ENCODE measurements around the gene KRTAP9-2.
"Not testable (repeated sequence)": the region's sequence is repeated elsewhere in the genome, so short reads cannot be mapped to it uniquely, and the experiment has no call there.

KRTAP9-2 gene

DNA sequence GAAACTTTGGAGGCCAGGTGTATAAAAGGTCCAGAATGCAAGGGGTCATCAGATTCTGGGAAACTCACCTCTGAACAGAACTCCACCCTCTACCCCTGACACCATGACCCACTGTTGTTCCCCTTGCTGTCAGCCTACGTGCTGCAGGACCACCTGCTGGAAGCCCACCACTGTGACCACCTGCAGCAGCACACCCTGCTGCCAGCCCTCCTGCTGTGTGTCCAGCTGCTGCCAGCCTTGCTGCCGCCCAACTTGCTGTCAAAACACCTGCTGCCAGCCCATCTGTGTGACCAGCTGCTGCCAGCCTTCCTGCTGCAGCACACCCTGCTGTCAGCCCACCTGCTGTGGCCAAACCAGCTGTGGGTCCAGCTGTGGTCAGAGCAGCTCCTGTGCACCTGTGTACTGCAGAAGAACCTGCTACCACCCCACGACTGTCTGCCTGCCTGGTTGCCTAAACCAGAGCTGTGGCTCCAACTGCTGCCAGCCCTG, 11.5 kb downstream of the KRTAP9-2 start, which contains the start of gene KRTAP9-8:
Gene KRTAP9-8 (plus strand): TSS at position 51 of the 489 bp plus-strand sequence. CDS start 53 bp downstream, at position 104.
- not testable (repeated sequence) for FAIRE-seq

DNA sequence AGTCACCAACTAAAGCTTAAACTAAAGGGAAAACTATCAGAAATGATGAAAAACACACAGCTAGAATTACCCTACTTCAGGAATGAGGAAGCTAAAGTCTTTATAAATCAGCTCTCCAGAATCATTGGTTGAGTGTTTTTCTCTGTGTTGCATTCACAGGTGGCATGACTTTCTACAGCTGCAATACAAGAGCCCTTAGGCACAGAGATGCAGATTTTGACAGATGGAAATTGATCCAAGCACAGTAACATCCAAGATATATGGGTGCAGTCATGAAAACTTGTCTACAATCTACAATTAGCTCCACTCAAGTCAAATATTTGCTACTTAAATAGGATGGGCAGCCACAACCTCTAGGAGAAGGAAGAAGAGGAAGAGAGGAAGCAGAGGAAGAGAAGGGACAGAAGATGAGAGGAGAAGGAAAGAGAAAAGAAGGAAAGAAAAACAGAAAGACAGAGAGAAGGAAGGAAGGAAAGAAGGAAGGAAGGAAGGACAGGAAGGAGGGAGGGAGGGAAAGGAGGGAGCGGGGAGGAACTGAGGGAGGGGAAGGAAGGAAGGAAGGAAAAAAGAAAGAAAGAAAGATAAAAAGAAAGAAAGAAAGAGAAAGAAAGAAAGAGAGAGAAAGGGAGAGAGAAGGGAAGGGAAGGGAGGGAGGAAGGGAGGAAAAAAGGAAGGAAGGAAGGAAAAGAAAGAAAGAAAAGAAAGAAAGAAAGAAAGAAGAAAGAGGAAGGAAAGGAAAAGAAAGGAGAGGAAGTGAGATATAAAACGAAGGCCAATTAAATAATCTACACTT, 20.7 kb downstream of the KRTAP9-2 start:
- not testable (repeated sequence) for FAIRE-seq

DNA sequence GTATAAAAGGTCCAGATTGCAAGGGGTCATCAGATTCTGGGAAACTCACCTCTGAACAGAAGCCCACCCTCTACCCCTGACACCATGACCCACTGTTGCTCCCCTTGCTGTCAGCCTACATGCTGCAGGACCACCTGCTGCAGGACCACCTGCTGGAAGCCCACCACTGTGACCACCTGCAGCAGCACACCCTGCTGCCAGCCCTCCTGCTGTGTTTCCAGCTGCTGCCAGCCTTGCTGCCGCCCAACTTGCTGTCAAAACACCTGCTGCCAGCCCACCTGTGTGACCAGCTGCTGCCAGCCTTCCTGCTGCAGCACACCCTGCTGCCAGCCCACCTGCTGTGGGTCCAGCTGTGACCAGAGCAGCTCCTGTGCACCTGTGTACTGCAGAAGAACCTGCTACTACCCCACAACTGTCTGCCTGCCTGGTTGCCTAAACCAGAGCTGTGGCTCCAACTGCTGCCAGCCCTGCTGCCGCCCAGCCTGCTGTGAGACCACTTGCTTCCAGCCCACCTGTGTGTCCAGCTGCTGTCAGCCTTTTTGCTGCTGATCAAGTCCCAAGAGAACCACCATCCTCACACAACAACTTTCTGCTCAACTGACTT, 23.3 kb downstream of the KRTAP9-2 start, which contains the start of gene KRTAP9-4:
Gene KRTAP9-4 (plus strand): TSS at position 51 of the 604 bp plus-strand sequence. CDS start 34 bp downstream, at position 85.
- not testable (repeated sequence) for FAIRE-seq

- no peak for FAIRE-seq
Measured at GRCh38 chr17:41251261-41251660, 24.8 kb downstream of the KRTAP9-2 start.

DNA sequence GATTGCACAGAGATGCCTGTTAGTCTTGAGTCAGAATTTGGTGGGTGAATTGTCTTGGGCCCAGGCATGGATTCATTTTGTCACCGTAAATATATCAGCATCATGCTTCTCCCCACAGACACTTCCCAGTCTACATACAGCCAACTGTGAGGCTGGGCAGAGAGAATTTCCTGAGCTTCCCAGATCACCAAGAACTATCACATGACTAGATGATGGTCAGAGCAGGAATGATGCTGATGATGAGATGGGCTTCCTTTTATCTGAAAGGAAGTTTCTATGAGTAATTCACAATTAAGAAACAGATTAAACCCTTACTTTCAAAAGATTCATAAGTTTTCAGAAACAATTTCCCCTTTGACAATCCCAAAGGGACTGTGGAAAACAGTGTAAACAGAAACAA, 28.4 kb downstream of the KRTAP9-2 start:
- no peak for FAIRE-seq

- FAIRE-seq, result not testable (repeated sequence)
Measured at GRCh38 chr17:41255381-41256290, 29.2 kb downstream of the KRTAP9-2 start, which contains the start of gene KRTAP9-9. KRTAP9-9 (plus strand) TSS chr17:41255384.

GRCh38 chr17:41256291-41256685, 29.8 kb downstream of the KRTAP9-2 start:
- no peak for FAIRE-seq

DNA sequence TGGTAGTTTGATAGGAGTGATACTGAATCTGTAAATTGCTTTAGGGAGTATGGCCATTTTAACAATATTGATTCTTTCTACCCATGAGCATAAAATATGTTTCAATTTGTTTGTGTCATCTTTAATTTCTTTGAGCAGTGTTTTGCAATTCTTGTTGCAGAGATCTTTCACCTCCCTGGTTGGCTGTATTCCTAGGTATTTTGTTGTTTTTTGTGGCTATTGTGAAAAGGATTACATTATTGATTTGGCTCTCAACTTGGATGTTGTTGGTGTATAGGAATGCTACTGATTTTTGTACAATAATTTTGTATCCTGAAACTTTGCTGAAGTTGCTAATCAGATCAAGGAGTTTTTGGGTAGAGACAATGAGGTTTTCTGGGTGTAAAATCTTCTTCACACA, 32.0 kb downstream of the KRTAP9-2 start:
- no peak for FAIRE-seq

DNA sequence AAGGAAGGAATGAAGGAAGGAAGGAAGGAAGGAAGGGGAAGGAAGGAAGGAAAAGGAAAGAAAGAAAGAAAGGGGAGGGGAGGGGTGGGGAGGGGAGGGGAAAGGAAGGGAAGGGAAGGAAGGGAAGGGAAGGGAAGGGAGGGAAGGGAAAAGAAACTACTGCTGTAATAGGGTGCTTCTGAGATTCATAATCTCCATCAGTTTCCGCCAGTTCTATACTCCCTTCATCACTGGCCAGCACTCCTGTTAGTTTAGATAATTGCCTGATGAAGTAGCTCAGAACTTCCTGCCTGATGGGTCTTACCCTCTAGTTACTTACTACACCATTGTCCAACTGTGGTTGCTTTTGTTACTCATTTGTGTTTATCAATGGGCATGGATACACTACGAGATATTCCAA, 36.8 kb downstream of the KRTAP9-2 start:
- no peak for FAIRE-seq

GRCh38 chr17:41264599-41264998, 38.2 kb downstream of the KRTAP9-2 start:
- no peak for FAIRE-seq

DNA sequence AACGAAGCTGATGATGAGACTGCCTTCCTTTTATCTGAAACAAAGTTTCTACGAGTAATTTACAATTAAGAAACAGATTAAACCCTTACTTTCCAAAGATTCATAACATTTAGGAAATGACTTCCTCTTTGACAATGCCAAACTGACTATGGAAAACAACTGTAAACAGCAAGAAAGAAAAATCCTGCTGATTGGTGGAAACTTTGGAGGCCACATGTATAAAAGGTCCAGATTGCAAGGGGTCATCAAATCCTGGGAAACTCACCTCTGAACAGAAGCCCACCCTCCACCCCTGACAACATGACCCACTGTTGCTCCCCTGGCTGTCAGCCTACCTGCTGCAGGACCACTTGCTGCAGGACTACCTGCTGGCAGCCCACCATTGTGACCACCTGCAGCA, 38.6 kb downstream of the KRTAP9-2 start, which contains the start of gene KRTAP9-6:
Gene KRTAP9-6 (plus strand): TSS at position 301 of the 400 bp plus-strand sequence. CDS start 0 bp downstream, at position 301.
- FAIRE-seq, result no peak

- FAIRE-seq, result no peak
Measured at GRCh38 chr17:41267711-41268110, 41.3 kb downstream of the KRTAP9-2 start.

- FAIRE-seq, result not testable (repeated sequence)
Measured at GRCh38 chr17:41271323-41271722, 44.9 kb downstream of the KRTAP9-2 start.

DNA sequence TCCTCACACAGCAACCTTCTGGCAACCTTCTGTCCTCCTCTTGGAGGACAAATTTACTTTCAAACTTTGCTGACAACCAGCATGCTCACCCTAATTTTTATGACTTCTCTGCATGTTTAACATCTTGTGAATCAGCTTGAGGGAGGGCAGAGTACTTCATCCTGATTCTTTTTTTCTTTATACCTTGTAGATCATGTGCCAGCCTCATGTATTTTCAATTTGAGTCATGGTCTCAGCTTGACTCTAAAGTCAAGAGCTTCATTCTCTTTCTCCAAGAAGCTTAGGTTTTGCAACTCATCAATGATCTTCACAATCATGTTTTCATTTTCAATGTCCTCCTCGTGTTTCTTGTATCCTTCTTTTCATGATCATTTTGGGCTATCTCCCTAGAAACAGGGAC, 45.4 kb downstream of the KRTAP9-2 start:
- FAIRE-seq, result no peak

- not testable (repeated sequence) for FAIRE-seq
Measured at GRCh38 chr17:41275648-41276190, 49.3 kb downstream of the KRTAP9-2 start, which contains the start of gene KRTAP9-7. KRTAP9-7 (plus strand) TSS chr17:41275698; CDS start chr17:41275698, 0 bp downstream.
